IPS DF 19.7 (cell line): Measurements from ENCODE around the gene EIF4A2.
"Not testable (repeated sequence)": the region's sequence is repeated elsewhere in the genome, so short reads cannot be mapped to it uniquely, and the experiment has no call there.

ENCODE experiments used
- DNase-seq: peaks from one replicate; pipeline ENCODE4 v3.0.0-alpha.2; 2013; ENCODE audit warnings: low read depth, low spot score

Gene EIF4A2

GRCh38 chr3:186818956-186819355 is 35.6 kb downstream of the EIF4A2 start:
- no peak for DNase-seq

DNA sequence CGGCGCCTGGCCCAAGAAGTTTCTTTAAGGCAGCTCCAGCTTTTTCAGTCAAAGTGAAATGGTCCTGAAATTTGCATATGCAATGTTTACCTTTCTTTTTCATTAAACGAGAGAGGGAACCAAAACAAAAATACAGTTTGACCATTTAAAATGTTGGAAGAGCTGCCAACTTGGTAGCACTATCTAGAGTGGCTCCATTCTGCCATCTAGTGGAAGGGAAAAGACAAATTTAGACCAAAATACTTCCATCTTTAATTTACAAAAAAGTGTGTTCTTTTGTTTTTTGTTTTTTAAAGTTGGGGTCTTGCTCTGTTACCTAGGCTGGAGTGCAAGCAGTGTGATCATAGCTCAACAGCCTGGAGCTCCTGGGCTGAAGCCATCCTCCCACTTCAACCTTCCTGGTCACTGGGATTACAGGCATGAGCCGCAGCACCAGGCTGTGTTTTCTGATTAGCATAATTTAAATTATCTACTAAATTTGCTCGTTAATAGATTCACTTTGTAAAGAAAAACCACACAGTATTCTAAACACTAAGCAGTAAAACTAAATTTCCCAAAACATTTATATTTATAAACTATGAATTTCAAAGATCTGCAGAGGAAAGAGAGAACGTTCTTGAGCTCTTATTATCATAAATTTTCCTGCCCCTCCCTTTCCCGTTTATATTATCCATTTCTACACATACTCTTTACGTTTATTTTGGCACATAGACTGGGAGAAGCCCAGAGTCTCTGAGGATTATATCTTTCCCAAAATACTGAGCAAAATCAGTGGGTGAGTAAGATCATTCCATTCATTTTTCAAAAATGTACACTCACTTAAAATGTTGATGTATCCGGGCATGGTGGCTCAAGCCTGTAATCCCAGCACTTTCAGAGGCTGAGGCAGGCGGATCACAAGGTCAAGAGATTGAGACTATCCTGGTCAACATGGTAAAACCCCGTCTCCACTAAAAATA is 38.3 kb downstream of the EIF4A2 start:
- no peak for DNase-seq

- not testable (repeated sequence) for DNase-seq
Measured at GRCh38 chr3:186822388-186822759, 39.0 kb downstream of the EIF4A2 start.

GRCh38 chr3:186823386-186823785 is 40.0 kb downstream of the EIF4A2 start:
- no peak for DNase-seq

DNA sequence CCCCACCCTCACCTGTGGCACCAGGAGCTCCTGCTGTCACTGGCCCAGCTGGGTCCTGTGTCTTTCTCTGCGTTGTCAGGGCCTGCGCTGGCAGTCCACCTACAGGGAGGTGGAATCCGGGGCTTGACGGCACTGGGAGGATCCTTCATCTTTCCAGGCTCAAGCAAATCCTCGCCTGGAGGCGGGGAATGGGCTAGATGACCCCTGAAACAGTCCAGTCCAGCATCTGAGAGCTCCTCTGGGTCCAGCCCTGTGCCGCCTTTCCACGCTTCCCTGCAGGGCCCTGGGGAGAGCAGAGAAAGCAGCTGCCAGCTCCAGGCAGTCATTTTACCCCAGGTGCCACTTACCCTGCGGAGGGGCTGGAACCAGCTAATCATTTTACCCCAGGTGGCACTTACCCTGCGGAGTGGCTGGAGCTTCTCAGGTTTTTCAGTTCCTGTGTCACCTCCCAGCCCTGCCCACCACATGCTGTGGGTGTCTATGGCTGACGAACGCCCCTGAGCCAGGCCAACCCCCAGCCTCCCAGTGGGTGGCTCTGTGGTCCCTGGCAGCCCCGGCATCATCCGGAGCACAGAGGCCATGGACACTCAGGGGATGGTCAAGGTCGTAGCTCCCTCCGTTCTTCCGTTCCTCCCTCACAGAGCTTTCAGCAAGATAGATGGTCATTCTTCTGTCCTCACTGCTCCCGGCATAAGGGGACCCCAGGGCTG is 41.2 kb downstream of the EIF4A2 start:
- DNase-seq = no peak

GRCh38 chr3:186825294-186825821 is 42.0 kb downstream of the EIF4A2 start:
- DNase-seq = no peak

- DNase-seq = no peak
Measured at GRCh38 chr3:186825872-186826409, 42.6 kb downstream of the EIF4A2 start.

GRCh38 chr3:186826410-186826975 is 43.1 kb downstream of the EIF4A2 start:
- DNase-seq = no peak

DNA sequence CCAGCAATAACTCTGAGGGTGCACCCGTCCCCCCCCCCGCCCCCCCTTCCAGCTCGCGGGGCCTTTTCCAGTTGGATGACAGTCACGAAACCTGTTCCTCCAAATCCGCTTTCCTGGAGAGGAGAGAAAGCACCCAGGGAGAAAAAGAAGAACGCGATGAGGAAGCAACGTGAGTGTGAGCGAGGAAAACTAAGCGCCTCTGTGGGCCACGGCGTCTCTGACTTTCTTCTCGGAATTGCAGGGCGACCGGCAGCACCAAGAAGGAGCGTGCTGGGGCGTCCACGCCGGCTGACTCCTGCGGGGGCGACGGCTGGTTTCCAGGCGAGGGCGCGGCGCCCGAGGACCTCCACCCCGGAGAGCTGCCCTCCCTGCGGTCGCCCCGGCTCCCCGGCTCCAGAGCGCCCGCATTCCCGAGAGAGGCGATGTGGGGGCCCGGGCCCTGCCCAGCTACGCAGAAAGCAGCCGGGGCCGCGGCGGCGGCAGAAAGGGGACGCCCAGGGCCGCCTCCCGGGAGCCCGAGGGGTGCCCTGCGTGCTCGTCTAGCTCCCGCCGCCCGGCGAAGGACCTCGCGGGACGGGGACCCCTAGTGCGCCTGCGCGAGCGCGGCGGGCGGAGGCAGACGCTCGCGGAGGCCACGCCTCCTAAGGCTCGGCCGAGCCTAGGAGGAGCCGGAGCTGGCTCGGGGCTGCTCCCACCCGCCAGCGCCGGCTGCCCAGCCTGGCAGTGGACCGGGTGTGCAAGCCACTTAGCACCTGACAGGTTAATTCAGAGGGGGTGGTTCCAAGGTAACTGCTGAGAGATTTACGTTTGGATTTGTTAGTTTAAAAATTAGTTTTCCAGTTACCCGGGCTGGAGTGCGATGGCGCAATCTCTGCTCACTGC is 43.8 kb downstream of the EIF4A2 start:
- DNase-seq = no peak

DNA sequence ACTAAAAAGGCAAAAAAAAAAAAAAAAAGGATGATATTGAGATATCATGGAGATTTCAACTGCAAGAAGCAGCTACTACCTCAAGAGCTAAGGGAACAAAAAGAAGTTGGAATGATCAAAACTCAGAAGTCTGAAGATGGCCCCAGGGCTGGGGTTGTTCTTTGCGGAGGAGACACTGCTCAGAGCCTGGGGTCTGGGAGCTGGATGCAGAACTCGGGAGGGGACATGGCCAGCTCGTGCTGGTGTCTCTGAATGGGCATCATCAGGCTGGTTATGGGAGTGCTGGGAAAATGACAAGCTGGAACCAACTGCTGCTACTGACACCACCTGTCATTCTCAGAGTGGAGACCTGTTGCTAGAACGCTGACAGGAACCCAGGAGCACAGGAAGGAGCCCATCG is 45.0 kb downstream of the EIF4A2 start:
- no peak for DNase-seq

- no peak for DNase-seq
Measured at GRCh38 chr3:186831798-186832197, 48.4 kb downstream of the EIF4A2 start.

GRCh38 chr3:186832276-186832675 is 48.9 kb downstream of the EIF4A2 start:
- DNase-seq = no peak
